HCT116 (cell line): ENCODE results near the gene SMG6. TPM values are rescaled to one million over a fixed set of nuclear protein-coding genes. Genes with fewer than 3 reads are reported as not detected.

Experiments
- ATAC-seq: fragments of 200-7000 bp; cut with Tn5 transposase; 2 replicates; pipeline ENCODE4 v1.9.1; 2020; ENCODE audit warnings: mild to moderate bottlenecking, moderate library complexity
- BruUV-seq: library from RNA; stranded (reverse); fragments of 400-500 nt; replicated peaks from 2 replicates; lab custom pipeline; 2021; lab: Mats Ljungman, UMichigan
- CTCF ChIA-PET: fragments of 300-600 bp; sonication (Branson Sonifier 250); formaldehyde crosslinking; loops from one replicate; lab custom pipeline; 2021; ENCODE audit warnings: antibody characterized with exemption; lab: Charles Lee
- POLR2A ChIA-PET: fragments of 300-600, 350-600 bp; sonication (Branson Sonifier 250); formaldehyde crosslinking; loops from one replicate; lab custom pipeline; 2021; ENCODE audit warnings: antibody characterized with exemption; lab: Charles Lee
- RAD21 ChIA-PET, 2 experiments: fragments of 300-600 bp; sonication (Branson Sonifier 250); formaldehyde crosslinking; loops; one replicate each; lab custom pipeline; 2023; ENCODE audit warnings: low total read pairs in 2 of 2; ENCODE audit not compliant: uncharacterized antibody in 2 of 2, unreplicated experiment in 2 of 2, low non-redundant PET in 1 of 2; lab: Charles Lee
- DNase-seq: peaks from one replicate; pipeline ENCODE4 v3.0.0-alpha.2; 2010; ENCODE audit warnings: low read depth, low spot score
- H2AFZ ChIP-seq: fragments of 200-600 bp; shearing (Covaris generic), sonication (generic); 2 replicates; pipeline ENCODE4 v1.6.1; 2017; ENCODE audit warnings: low read depth, mixed run types, mixed read lengths, antibody characterized with exemption, low read length; ENCODE audit not compliant: poor library complexity, severe bottlenecking
- H3K27ac ChIP-seq: 2 replicates; pipeline ENCODE4 v1.5.1; 2012; ENCODE audit warnings: low read depth, low read length
- H3K27me3 ChIP-seq: fragments of 200-600 bp; sonication (generic); 2 replicates; pipeline ENCODE4 v1.6.1; 2016; ENCODE audit warnings: mixed run types, low read length, mixed read lengths; ENCODE audit not compliant: insufficient read depth
- H3K36me3 ChIP-seq, 2 experiments: fragments of 200-500 bp in 1 of 2; fragments of 200-600 bp in 1 of 2; sonication (Bioruptor generic) in 1 of 2; sonication (generic) in 1 of 2; 2 replicates each; pipeline versions ENCODE4 v1.5.1 to v1.6.1; 2014 to 2016; ENCODE audit warnings: low read length in 2 of 2, inconsistent platforms in 1 of 2, mixed read lengths in 1 of 2, mixed run types in 1 of 2; ENCODE audit not compliant: insufficient read depth in 2 of 2, control insufficient read depth in 1 of 2
- H3K4me1 ChIP-seq, 2 experiments: fragments of 200-600 bp in 1 of 2; sonication (generic) in 1 of 2; 2 replicates each; pipeline versions ENCODE4 v1.5.1 to v1.6.1; 2012 to 2017; ENCODE audit warnings: low read length in 2 of 2, inconsistent platforms in 1 of 2, mild to moderate bottlenecking in 1 of 2, mixed read lengths in 1 of 2, mixed run types in 1 of 2, moderate library complexity in 1 of 2; ENCODE audit not compliant: insufficient read depth in 2 of 2, control insufficient read depth in 1 of 2
- H3K4me2 ChIP-seq: fragments of 200-600 bp; sonication (generic); 2 replicates; pipeline ENCODE4 v1.6.1; 2017; ENCODE audit warnings: mixed run types, low read length, mixed read lengths
- H3K4me3 ChIP-seq, 2 experiments: fragments of 200-600 bp in 1 of 2; sonication (generic) in 1 of 2; replicated peaks in 1 of 2; 2 replicates each; pipeline ENCODE4 v1.5.1; 2011 to 2016; ENCODE audit warnings: low read length in 2 of 2, control low read depth in 1 of 2, low read depth in 1 of 2, mild to moderate bottlenecking in 1 of 2, mixed read lengths in 1 of 2, mixed run types in 1 of 2
- H3K79me2 ChIP-seq: fragments of 200-600 bp; sonication (generic); 2 replicates; pipeline ENCODE4 v1.6.1; 2017; ENCODE audit warnings: mild to moderate bottlenecking, mixed run types, low read length, moderate library complexity, mixed read lengths; ENCODE audit not compliant: insufficient read depth
- H3K9ac ChIP-seq: fragments of 200-600 bp; sonication (generic); 2 replicates; pipeline ENCODE4 v1.6.1; 2016; ENCODE audit warnings: low read length, mixed read lengths
- H3K9me2 ChIP-seq: fragments of 200-600 bp; sonication (generic), shearing (Covaris generic); 2 replicates; pipeline ENCODE4 v1.6.1; 2017; ENCODE audit warnings: mixed run types, mild to moderate bottlenecking, moderate library complexity; ENCODE audit not compliant: insufficient read depth
- H3K9me3 ChIP-seq, 2 experiments: fragments of 200-500 bp in 1 of 2; fragments of 200-600 bp in 1 of 2; sonication (Bioruptor generic) in 1 of 2; sonication (generic) in 1 of 2; 2 replicates each; pipeline ENCODE4 v1.6.1; 2014 to 2017; ENCODE audit warnings: low read length in 2 of 2, mixed read lengths in 2 of 2, inconsistent platforms in 1 of 2, low read depth in 1 of 2, mild to moderate bottlenecking in 1 of 2, mixed run types in 1 of 2, moderate library complexity in 1 of 2; ENCODE audit not compliant: control insufficient read depth in 1 of 2, insufficient read depth in 1 of 2
- H4K20me1 ChIP-seq: fragments of 200-600 bp; sonication (generic), shearing (Covaris generic); 2 replicates; pipeline ENCODE4 v1.6.1; 2017; ENCODE audit warnings: mixed run types, mild to moderate bottlenecking, moderate library complexity; ENCODE audit not compliant: insufficient read depth
- CBX3 ChIP-seq: IDR thresholded peaks from 2 replicates; pipeline ENCODE4 v1.6.1; 2012; ENCODE audit warnings: low read depth
- EGR1 ChIP-seq: IDR thresholded peaks from 2 replicates; pipeline ENCODE4 v1.6.1; 2012; ENCODE audit warnings: low read depth
- ELF1 ChIP-seq: IDR thresholded peaks from 2 replicates; pipeline ENCODE4 v1.6.1; 2012; ENCODE audit warnings: low read depth, borderline replicate concordance
- EZH2phosphoT487 ChIP-seq: fragments of 200-600 bp; IDR thresholded peaks from 2 replicates; pipeline ENCODE4 v1.6.1; 2018; ENCODE audit warnings: antibody characterized with exemption, borderline replicate concordance
- FOSL1 ChIP-seq: IDR thresholded peaks from 2 replicates; pipeline ENCODE4 v1.6.1; 2012; ENCODE audit warnings: low read depth
- JUND ChIP-seq: IDR thresholded peaks from 2 replicates; pipeline ENCODE4 v1.6.1; 2012
- RAD21 ChIP-seq: IDR thresholded peaks from 2 replicates; pipeline ENCODE4 v1.6.1; 2012; ENCODE audit warnings: low read depth, mild to moderate bottlenecking
- ZFX ChIP-seq: fragments of 450-650 bp; IDR thresholded peaks from 2 replicates; pipeline ENCODE4 v1.6.1; 2017
- intact Hi-C: fragments of 100-400 bp; cut with micrococcal nuclease; formaldehyde crosslinking; loops from 2 replicates; pipeline ENCODE4 v1.10.0; 2022
- total RNA-seq: library from RNA; stranded (reverse); gene quantifications from one replicate; pipeline ENCODE4 v1.2.1, GENCODE V29; 2021; ENCODE audit not compliant: unreplicated experiment
- TF ChIP-seq, protein P1 (sequence below), 3 experiments: fragments of 200-600 bp in 1 of 3; sonication (generic) in 1 of 3; IDR thresholded peaks in 2 of 3; conservative IDR thresholded peaks in 1 of 3; 2 replicates each; pipeline ENCODE4 v1.5.1; 2012 to 2017; ENCODE audit warnings: low read depth in 2 of 3, low read length in 2 of 3, antibody characterized with exemption in 1 of 3, borderline replicate concordance in 1 of 3, control low read depth in 1 of 3, mild to moderate bottlenecking in 1 of 3, mixed read lengths in 1 of 3, mixed run types in 1 of 3, moderate library complexity in 1 of 3; ENCODE audit not compliant: insufficient read depth in 1 of 3

Gene SMG6
- total RNA-seq, 1 experiment from 2014 or later = 23.1 TPM

DNA sequence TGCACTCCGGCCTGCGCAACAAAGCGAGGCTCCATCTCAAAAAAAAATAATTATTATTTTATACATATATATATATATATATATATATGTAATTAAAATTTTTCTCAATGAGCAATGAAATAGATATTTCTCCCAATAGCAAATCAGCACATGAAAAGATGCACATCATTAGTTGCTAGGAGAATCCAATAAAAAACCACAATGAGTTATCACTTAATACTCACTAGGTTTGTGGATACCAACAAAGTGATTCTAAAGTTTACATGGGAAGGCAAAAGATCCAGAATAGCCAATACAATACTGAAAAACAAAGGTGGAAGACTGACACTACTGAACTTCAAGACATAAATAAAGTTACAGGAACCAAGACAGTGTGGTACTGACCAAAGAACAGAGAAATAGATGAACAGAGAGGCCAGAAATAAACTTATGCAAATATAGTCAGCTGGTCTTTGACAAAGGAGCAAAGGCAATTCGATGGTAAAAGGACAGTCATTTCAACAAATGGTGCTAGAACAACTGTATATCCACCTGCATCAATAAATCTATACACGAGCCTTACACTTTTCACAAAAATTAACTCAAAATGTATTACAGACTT lies 13.6 kb downstream of the SMG6 start:
- H2AFZ ChIP-seq = no peak overlapping the region
- CTCF ChIA-PET = no interaction called here

DNA sequence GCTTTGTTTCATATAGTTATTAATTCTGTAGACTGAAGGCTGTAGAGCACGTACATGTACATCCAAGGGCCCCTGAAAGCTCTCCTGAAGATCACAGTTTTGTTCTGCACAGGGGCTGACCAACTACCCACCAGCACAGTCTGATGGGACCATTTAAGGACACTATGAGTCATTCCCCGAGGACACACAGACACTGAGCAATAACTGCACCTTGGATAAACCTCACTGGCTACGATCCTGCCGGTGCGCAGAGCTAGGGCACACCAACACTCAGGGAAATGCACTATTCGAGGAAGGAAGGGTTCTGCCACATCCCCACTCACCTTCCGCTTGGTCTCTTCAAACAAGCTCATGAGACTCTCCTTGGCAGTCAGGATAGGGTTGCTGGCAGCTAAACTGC lies 20.3 kb downstream of the SMG6 start:
- Histone ChIP-seq H3K9me2 (no peaks in the 10 kb centered on the region), H3K9ac (no peak overlapping the region), H3K4me3 (no peak overlapping the region), H3K4me2 (no peak overlapping the region), H4K20me1 (peaks cover 3% of the 10 kb centered on the region; the same call in 1 of the 2 replicates), H3K4me1 (no peaks in the 10 kb centered on the region), H3K9me3 (no peaks in the 10 kb centered on the region), H3K27me3 (no peaks in the 10 kb centered on the region), H3K36me3 (peaks cover 23% of the 10 kb centered on the region in 2 experiments; a peak in 3 of 4 replicates), H2AFZ (no peak overlapping the region), H3K79me2 (0 out of 2 replicates have a peak, but pooled peaks cover 4% of the 10 kb centered on the region), H3K27ac (no peak overlapping the region)
- ATAC-seq = no peak
- ChIA-PET POLR2A (no interaction called here), RAD21 (no interaction called here), CTCF (interaction anchor here (1.4 to 1.5 kb wide), 2 partner anchors 53 to 229 kb away, joined by 3 to 4 read pairs; partner anchors contain the start of genes HIC1 and TSR1)
- BruUV-seq = no TSS peak
- intact Hi-C loops = no loop called here
- TF ChIP-seq FOSL1 (no peak), ZFX (no peak), ELF1 (no peak), CBX3 (no peak)
- no peak for DNase-seq

More for the DNA sequence above, 13.6 kb downstream of the SMG6 start:
- H3K36me3 ChIP-seq = peaks cover 6 to 20% of the 10 kb centered on the region in 2 experiments; a peak in 3 of 4 replicates
- H3K4me2 ChIP-seq = no peak overlapping the region
- no TSS peak for BruUV-seq
- DNase-seq (no peak), ATAC-seq (no peak)
- H3K9me3 ChIP-seq = no peaks in the 10 kb centered on the region
- peaks cover 2% of the 10 kb centered on the region; the same call in 1 of the 2 replicates for H4K20me1 ChIP-seq
- ChIA-PET RAD21 (no interaction called here), POLR2A (no interaction called here)
- H3K27ac ChIP-seq = no peak overlapping the region
- H3K79me2 ChIP-seq = peaks cover 12% of the 10 kb centered on the region
- TF ChIP-seq RAD21 (no peak), EZH2phosphoT487 (no peak), JUND (no peak), EGR1 (no peak), CBX3 (no peak)
- TF ChIP-seq, protein P1, sequence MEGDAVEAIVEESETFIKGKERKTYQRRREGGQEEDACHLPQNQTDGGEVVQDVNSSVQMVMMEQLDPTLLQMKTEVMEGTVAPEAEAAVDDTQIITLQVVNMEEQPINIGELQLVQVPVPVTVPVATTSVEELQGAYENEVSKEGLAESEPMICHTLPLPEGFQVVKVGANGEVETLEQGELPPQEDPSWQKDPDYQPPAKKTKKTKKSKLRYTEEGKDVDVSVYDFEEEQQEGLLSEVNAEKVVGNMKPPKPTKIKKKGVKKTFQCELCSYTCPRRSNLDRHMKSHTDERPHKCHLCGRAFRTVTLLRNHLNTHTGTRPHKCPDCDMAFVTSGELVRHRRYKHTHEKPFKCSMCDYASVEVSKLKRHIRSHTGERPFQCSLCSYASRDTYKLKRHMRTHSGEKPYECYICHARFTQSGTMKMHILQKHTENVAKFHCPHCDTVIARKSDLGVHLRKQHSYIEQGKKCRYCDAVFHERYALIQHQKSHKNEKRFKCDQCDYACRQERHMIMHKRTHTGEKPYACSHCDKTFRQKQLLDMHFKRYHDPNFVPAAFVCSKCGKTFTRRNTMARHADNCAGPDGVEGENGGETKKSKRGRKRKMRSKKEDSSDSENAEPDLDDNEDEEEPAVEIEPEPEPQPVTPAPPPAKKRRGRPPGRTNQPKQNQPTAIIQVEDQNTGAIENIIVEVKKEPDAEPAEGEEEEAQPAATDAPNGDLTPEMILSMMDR (IDR thresholded peaks at IDR 0.05 in 2 of 3, conservative IDR thresholded peaks at IDR 0.05 in 1 of 3; ENCODE audit: borderline replicate concordance in 1 of 3, insufficient read depth in 1 of 3, low read depth in 2 of 3, low read length in 2 of 3) = no peak
- H3K4me1 ChIP-seq = no peaks in the 10 kb centered on the region
- no peak overlapping the region for H3K9ac ChIP-seq
- no peaks in the 10 kb centered on the region for H3K27me3 ChIP-seq
- H3K4me3 ChIP-seq = no peak overlapping the region
- intact Hi-C loops = no loop called here
- H3K9me2 ChIP-seq = no peaks in the 10 kb centered on the region
